IPS DF 4.7 (cell line): ENCODE data around the gene HMG20B.

Experiments
- DNase-seq: peaks from one replicate; pipeline ENCODE4 v3.0.0-alpha.2; 2013; ENCODE audit warnings: low spot score; ENCODE audit errors: extremely low read depth

HMG20B gene

DNA sequence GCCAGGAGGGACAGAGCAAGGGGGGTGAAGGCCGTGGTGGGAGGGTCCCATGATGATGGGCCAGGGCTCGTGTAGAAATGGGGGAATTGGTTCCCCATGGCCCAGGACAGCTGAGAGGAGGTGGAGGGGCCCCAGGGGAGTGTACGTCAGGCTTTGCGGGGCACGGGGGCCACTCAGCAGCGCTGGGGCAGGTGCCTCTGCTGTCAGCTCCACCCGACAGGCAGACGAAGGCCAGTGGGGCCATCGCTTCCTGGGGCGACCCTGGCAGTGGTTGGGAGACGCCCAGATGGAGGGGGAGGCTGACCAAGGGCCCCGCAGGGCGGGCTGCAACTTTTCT is 35.7 kb upstream of the HMG20B start:
- DNase-seq = no peak

DNA sequence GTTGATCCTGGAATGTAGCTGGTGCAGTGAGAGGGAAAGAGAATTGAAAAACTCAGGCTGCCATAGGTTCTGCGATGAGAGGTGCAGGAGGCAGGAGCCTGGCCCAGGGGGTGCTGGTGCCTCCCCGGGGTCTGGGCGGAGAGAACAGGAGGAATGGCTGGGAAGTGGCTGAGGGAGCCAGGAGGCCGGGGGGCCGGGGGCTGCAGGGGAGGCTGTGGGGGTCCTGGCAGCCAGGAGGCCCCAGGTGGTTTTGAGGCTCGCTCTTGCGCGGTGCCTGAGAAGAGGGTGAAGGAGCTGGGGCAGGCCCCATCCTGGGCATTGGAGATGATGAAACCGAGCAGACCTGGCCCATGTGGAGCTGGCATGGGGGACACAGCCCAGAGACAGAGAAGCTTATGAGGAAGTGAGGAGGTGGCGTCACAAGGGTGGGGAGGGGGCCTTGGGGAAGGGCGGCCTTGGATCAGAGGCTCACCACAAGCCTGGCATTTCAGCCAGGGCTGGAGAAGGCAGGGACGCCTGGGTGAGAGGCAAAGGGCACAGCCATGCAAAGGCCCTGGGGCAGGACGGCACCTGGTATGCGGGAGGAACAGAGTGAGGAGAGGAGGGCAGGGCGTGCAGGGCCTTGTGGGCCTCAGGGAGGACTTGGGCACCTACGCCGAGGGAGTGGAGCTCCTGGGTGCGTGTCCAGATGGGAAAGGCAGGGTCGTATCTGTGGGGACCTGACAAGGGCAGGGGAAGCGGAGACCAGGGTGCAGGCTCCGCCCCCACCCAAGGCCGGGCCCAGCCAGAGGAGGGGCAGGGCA is 35.1 kb upstream of the HMG20B start:
- no peak for DNase-seq

DNA sequence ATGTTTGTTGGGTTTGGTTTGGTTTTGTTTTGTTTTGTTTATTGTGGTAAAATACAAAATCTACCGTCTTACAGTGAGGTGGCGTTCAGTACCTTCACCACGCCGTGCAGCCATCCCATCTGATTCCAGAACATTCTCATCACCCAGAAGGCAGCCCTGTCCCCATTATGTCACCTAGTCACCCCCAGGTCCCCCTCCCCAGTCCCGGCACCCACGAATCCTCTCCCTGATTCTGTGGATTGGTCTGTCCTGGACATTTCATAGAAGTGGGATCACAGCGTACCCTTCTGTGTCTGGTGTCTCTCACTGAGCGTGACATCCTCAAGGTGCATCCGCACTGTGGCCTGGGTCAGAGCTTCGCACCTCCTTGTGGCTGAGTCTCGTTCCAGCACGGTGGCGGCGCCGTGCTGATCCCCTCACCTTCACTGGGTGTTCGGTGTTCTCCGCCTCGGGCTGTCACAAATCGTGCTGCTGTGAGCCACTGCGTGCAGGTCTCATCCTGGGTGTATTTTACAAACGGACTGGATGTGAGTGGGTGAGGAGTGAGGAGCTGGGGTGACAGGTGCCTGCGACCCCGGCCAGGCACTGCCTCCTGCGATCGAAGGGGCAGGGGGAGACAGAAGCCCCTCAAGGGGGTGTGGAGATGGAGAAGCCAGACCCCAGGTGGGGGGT is 34.4 kb upstream of the HMG20B start:
- DNase-seq = no peak

DNA sequence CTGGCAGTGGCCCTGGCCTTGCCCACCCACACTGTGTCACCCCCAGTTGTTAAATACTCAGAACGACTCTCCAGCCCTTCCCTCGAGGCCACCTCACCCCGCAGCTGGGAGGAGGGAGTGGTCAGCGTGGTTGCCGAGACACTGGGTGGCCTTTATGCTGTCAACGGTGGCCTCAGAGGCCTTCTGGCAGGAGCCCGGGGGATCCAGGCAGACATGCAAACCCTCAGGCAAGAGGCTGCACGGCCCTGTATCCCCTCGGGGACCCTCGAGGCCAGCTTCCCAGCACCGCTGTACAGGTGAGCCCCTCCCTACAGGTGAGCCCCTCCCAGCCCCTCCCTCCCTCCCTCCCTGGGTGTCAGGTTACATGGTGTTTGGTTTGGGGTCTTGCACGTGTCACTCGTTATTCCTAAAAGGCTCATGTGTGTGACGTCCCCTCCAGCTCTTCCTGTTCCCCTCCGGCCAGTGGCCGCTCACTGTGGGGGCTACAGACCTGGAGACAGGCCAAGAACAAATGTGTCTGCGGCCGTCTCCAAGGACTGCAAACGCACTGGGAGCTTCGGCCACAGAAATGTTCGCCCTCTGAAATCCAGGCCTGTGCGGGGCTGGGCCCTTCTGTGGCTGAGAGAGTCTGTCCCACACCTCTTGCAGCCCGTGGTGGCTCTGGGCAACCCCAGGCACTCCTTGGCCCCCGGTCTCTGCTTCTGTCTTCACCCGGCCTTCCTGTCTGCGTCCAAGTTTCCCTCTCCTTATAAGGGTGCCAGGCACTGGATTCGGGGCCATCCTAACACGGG is 33.6 kb upstream of the HMG20B start, which contains the start of gene TEKTIP1:
Gene TEKTIP1, plus strand, starts transcription at position 210 of the 791 bp plus-strand sequence. Its CDS starts 4 bp downstream, at position 214.
- DNase-seq = no peak

DNA sequence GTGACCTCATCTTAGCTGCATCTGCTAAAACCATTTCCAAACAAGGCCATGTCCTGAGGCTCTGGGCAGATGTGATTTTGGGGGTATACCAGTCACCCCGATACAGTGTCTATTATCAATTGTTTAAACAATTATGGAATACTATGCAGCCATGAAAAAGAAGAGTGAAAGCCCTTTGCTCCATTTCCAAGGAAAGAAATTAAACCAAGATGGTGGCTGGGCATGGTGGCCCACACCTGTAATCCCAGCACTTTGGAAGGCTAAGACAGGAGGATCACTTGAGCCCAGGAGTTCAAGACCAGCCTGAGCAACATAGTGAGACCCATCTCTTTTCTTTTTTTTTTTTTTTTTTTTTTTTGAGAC is 33.0 kb upstream of the HMG20B start:
- no peak for DNase-seq

DNA sequence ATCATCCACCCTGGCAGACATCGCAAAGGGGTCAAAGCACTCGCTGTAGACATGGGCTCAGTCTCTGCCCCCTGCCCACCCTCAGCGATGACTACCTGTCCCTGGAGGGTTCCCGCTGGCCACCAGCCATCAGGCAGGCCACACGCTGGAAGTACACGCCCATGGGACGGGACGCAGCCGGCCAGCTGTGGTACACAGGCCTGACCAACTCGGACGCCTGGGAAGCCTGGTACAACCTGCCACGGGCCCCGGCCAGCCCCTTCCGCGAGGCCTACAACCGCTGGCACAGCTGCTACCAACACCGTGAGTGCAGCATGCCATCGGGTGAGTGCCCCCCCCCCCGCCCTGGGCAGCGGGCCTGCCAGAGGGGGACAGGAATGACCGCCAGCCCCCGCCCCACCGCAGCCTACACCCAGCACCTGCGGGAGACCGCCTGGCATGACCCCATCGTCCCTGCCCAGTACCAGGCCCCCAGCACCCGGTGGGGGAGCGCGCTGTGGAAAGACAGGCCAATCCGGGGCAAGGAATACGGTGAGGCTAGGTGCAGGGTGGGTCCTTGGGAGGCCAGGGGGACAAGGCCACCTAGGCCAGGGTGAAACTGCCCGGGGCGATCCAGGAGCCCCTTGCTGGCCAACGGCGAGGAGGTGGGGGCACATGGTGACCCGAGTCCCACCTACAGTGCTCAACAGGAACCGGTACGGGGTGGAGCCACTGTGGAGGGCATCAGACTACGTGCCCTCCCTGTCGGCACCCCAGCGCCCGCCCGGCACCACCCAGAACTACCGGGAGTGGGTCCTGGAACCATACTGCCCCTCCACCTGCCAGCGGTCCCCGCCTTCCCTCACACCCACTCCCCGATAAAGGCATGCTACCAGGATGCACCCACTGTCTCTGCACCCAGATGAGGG is 29.3 kb upstream of the HMG20B start:
- DNase-seq = no peak

DNA sequence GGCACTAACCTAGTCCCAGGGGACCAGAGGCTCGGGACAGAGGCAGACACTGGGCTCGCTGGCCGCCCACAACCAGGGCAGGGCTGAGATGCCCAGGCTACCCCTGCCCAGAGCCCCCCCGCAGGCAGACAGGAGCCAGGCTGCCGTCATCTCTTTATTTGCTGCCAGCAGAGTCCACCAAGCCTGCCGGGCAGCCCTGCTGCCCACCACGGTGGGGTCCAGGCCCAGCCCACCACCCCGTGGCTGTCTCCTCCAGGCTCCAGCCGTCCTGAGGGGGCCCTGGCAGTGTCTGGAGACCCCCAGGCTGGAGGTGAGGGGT is 28.7 kb upstream of the HMG20B start:
- DNase-seq = no peak

DNA sequence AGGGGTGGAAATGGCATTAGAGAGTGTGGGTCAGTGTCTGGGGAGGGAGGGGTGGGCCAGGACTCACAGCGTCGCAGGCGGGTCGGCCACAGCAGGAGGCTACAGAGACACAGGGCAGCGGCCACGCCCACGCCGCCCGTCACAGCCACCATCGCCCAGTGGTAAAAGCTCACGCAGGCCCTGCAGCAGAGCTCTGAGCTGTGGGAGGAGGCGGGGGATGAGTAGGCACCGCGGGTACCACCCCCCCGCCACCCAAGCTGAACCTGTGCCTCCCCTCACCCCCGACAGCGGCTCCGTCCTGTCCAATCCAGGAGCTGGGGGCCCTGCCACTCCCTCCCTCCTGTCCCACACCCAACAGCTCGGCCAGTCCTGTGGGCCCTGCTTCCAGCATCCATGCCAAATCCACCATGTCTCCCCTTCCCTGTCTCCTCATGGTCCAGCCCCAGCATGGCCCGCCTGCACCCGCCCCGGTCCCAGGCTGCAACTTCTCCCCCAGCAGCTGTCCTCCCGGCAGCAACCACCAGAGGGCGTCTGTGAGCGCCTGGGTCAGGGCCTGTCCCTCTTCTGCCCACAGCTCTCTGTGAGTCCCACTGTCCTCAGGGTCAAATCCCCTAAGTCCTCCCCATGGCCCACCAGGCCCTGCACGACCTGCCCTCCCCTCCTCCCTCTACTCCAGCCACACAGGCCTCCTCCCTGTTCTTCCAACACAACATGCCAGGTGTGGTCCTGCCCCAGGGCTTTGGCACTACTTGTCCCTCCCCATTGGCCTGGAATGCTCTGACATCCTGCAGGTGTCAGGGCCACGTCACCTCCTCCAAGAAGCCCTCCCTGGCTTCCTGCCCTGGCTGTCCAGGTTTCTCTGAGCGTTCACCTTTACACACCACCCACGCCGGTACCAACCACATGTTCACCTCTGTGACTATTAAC is 27.7 kb upstream of the HMG20B start:
- no peak for DNase-seq

DNA sequence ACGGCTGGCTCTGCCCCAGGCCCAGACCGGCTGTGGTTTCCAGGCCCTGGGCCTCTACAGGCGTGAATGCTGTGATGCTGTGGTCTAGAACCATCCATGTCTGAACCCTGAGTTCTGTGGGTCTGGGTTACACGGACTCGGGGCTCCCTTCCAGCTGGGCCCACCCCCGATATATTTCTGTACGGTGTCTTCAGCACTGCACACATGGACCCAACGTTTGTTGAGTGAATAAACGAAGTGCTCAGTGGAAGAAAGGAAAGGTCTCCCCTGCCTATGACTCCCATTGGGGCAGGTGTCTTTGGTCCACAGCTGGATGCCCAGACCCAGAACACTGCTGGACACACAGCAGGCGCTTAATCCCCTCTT is 27.1 kb upstream of the HMG20B start:
- no peak for DNase-seq

DNA sequence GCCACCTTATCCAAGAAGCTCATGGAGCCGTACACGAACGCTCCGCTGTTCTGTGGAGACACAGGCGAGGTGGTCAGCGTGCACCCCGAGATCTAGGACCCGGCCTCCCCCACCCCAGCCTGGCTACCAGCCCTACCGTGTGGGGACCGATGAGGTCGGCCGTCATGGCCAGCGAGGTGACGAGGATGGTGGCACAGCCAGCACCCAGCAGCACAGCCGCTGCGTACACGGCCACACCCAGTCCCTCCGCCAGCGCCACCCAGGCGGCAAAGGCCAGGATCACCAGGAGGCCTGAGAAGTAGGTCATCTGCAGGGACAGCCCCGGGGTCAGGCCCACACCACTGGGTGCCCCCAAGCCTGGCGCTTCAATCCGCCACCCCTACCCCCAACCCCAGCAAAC is 26.6 kb upstream of the HMG20B start:
- no peak for DNase-seq

DNA sequence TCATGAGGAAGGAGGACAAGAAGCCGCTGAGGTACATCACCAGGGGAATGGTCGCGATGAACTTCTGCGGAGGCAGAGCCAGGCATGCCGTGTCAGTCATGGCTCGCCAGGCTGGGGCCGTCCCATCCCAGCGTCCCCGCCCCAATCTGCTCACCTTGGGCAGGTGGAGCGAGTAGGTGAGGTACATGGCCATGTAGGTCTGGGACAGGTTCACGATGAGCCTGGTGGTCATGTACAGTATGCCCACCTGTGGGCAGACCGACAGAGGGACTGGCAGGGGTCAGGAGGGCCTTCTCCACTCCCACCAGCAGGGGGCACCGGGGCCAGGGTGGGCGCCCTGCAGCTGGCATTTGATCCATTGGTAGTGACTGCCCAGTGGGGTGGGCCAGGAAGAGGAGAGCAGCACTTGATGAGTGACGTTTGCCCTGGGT is 25.4 kb upstream of the HMG20B start:
- DNase-seq = no peak

DNA sequence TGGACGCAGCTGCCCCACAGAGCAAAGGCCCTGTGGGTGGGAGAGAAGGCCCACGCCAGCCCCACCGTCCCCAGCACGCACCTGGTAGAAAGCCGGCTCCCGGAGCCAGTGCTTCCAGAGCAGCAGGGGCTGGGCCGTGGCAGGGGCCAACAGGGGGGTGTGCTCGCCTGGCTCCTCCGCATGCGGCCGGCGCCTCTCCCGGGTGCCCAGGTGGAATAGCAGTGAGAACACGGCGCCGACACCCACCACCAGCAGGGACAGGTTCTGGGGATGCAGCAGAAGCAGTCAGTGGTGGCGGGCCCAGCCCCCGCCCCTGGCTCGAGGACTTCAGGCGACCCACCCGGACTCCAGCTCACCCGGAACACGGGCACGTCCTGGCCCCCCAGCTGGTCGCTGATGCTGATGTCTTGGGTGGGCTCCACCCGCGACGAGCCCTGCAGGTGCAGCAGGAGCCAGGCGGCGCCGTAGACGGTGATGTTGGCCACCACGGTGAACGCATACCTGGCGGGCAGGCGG is 24.9 kb upstream of the HMG20B start:
- no peak for DNase-seq

DNA sequence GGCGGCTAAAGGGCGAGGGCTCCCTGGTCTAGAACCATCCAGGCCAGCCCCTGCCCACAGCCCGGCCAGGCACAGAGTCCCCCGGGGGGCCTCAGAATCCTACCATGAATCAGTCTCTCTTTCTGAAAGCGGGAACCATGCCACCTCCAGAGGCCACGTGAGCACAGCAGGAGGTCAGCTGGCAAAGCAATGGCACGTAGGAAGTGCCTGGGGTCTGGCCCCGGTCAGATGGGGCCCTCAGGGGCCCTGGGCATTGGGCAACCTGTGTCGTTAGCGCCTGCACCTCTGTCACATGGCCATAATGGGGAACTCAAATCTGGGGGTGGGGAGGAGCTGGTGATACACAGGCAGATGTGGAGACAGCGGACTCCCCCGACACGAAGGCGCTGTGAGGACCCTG is 24.1 kb upstream of the HMG20B start:
- DNase-seq = no peak

DNA sequence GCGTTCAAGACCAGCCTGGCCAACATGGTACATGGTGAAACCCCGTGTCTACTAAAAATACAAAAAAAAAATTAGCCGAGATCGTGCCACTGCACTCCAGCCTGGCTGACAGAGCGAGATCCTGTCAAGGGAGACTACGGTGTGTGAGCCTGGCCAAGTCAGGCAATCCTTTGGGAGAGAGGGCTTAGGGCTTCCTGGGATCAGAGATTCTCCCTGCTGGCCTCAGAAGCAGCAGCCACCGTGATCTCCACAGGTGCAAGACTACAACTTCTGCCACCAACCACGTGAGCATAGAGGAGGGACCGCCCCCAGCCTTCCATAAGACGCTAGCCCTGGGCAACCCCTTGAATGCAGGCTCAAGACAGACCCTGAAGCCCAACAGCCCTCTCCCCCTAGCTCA is 22.9 kb upstream of the HMG20B start:
- DNase-seq = no peak

DNA sequence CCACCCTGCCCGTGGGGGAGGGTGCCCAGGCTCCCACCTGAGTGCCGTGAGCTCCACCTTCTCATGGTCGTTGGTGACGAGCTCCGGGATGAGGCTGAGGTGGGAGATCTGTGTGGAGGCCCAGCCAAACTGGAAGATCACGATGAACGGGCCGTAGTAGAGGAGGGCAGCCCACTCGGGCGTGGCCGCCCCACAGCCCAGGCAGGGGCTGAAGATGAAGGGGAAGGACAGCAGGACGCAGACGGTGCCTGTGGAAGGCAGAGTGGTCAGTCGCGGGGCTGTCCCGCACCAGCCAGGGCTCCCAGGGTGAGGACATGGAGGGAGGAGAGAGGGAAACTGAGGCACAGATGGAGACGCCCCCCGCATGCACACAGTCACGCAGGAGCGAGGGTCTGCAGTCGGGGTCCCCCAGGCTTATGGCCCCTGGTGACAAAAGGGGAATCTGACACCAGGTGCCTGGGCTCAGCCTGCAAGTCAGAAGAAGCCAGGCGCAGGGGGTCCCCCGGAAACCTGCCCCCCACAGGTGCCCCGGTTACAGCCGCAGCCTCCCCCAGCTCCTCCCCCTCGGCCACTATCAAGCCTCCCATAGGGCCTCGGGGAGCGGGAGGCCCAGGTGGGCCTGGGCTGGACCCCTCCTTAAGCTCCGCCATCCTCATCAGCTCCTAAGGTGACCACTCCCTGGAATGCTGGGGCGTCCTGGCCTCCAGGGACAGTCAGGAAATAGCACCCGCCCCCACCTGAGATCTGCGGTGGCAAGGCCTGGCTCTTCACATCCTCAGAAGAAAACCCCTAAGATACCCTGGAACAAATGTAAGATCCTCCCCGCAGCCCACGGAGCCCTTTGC is 21.6 kb upstream of the HMG20B start:
- no peak for DNase-seq

DNA sequence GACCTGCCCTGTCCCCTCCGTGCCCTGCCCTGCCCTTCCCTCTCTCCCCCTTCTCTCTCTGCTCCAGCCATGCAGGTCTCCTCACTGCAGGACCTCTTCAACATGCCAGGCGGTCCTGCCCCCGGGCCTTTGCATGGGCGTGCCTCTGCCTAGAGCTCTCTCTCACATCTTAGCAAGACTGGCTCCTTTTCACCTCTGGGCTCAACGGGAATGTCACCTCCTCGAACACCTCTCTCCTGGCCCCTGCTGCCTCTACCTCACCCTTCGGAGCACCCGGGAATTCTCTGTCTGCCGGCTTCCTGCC is 21.0 kb upstream of the HMG20B start:
- no peak for DNase-seq

DNA sequence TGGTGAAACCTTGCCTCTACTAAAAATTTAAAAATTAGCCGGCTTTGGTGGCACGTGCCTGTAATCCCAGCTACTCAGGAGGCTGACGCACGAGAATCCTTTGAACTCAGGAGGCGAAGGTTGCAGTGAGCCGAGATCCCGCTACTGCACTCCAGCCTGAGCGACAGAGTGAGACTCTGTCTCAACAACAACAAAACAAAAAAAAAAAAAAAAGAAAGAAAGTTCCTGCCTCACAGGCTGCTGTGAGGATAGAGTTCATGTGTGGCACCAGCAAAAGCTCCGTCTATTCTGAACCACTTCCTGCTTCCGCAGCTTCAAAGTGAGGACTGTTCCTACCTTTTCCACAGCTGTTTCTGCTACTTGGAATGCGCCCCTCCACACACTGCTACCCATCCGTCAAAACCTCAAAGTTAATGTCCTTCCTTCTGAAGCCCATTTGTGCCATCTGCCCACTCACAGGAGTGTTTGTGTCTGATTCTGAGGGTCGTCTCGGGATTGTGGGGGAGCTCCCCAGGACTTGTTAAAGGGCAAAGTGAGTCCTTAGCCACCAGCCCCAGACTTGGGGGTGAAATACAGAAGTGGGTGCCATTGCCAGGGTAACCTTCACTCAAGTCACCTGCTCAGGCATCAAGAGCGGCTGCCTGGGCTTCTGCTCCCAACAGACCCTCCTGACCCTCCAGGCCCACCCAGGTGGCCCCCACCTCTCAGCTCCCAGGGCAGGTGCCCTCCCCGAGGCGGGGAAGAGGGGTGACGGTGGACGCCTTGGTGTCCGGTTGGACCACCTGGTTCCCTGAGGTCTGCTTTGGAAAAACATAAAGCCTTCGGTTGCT is 18.3 kb upstream of the HMG20B start:
- DNase-seq = no peak

DNA sequence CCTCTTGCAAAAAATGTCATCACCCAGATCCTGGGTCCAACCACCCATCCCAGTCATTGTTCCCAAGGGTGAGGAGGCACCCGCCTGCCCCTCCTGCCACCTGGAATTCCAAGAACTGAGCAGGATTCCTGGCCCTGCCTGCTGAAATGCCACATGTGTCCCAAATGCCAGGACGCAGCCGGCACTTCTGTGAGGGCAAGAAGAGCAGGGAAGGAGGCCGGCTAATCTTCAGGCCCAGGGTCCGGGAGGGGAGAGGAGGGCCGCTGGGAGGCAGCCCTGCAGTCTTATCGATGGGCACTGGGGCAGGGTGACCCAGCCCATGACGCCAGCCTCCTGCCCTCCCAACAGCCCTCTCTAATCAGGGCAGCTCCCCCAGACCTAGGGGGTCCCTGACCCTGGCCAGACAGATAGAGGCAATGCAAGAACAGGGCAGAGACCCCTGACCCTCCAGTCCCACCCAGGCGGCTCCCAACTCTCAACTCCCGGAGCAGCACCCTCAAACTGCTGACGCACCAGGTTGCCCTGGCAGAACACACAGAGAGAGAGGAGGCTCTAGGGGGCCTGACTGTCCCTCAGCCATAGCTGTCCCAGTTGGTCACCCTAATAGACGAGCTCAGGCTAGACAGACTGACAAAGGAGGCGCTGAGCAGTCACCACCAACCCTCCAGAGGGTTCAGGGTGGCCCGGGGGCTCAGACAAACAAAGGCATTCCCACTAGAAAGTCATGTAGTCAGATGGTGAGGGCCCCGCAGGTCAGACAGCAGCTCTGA is 16.9 kb upstream of the HMG20B start:
- no peak for DNase-seq
